Left lung (tissue), 10 donors: ENCODE data around the gene TMEM147. TPM values are rescaled to one million over a fixed set of nuclear protein-coding genes. Genes with fewer than 3 reads are reported as not detected.

Source experiments
- ATAC-seq: fragments of 200-7000 bp; cut with Tn5 transposase; one replicate; pipeline ENCODE4 v1.9.1; 2020; ENCODE audit warnings: moderate library complexity
- DNase-seq, 4 donors: peaks; one replicate each; pipeline ENCODE4 v3.0.0-alpha.2; 2013 to 2020
- H3K27ac ChIP-seq, 2 donors: fragments of 200-600 bp; sonication (generic) in 1 of 2; one replicate each; pipeline versions ENCODE4 v1.5.0 to v1.8.0; 2020 to 2021
- H3K27me3 ChIP-seq, 2 donors: fragments of 200-600 bp; sonication (generic) in 1 of 2; one replicate each; pipeline versions ENCODE4 v1.5.0 to v1.8.0; 2020 to 2021
- H3K36me3 ChIP-seq, 2 donors: fragments of 200-600 bp; sonication (generic) in 1 of 2; one replicate each; pipeline versions ENCODE4 v1.5.0 to v1.8.0; 2020 to 2021
- H3K4me1 ChIP-seq, 2 donors: fragments of 200-600 bp; one replicate each; pipeline ENCODE4 v1.8.0; 2021
- H3K4me3 ChIP-seq, 2 donors: fragments of 200-600 bp; sonication (generic) in 1 of 2; one replicate each; pipeline versions ENCODE4 v1.5.0 to v1.8.0; 2020 to 2021; ENCODE audit warnings: mild to moderate bottlenecking in 1 of 2
- H3K9me3 ChIP-seq, 2 donors: fragments of 200-600 bp; sonication (generic) in 1 of 2; one replicate each; pipeline versions ENCODE4 v1.5.0 to v1.8.0; 2020 to 2021
- CTCF ChIP-seq, 2 donors: fragments of 200-600 bp; sonication (generic) in 1 of 2; IDR thresholded peaks; one replicate each; pipeline versions ENCODE4 v1.5.0 to v1.8.0; 2021; ENCODE audit warnings: antibody characterized with exemption in 2 of 2
- intact Hi-C, 2 donors: fragments of 100-400 bp; cut with DNase I; formaldehyde crosslinking; loops; one replicate each; pipeline versions ENCODE4 v1.11.2 to v1.14.2; 2022
- polyA plus RNA-seq, 6 donors: library from polyadenylated mRNA; unstranded; fragments of 120-200 nt; gene quantifications; one replicate each; pipeline ENCODE4 v1.2.1, GENCODE V29; 2013; ENCODE audit not compliant: insufficient read length in 6 of 6
- total RNA-seq, 2 donors: library from RNA; stranded (reverse); fragmentation: NEBNext Ultra II Directional; extraction: Animal tissue kit (Norgen Biotek cat#: 25700); gene quantifications; one replicate each; pipeline ENCODE4 v1.2.1, GENCODE V29; 2021
- donor health status: DM: no; HTN: yes; CAD: no.
- donor health status: DM: no; HTN: no; CAD: no.

Gene TMEM147
- total and polyA plus RNA-seq, 8 donors, result 52.7 to 112 (median 59.0) TPM

DNA sequence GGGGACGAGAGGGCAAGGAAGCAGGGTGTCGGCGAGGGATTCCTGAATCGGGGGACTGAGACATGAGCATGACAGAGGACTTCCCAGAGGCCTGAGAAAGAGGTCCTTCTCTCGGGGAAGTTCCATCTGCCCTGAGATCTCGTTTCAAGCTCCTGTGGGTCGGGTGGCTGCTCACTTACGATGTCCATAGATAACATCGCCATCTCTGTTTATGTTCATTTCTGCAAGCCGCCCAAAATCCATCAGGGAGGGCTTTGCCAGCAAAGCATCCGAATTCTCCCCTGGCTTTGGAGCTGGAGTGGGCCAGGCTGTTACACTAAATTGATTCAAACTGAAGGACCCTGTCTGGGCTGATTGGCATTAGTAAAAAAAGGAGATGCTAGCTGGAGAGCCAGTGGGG is 37.9 kb upstream of the TMEM147 start:
- Histone ChIP-seq H3K27ac (no peak overlapping the region), H3K4me3 (no peak overlapping the region), H3K4me1 (peaks cover 0 to 7% of the 10 kb centered on the region in 2 donors), H3K9me3 (no peaks in the 10 kb centered on the region), H3K27me3 (peaks cover 4 to 65% of the 10 kb centered on the region in 2 donors), H3K36me3 (no peaks in the 10 kb centered on the region)
- no peak for TF ChIP-seq CTCF (IDR thresholded peaks at IDR 0.05)
- no peak for DNase-seq
- ATAC-seq, result no peak
- intact Hi-C loops, result no loop called here

DNA sequence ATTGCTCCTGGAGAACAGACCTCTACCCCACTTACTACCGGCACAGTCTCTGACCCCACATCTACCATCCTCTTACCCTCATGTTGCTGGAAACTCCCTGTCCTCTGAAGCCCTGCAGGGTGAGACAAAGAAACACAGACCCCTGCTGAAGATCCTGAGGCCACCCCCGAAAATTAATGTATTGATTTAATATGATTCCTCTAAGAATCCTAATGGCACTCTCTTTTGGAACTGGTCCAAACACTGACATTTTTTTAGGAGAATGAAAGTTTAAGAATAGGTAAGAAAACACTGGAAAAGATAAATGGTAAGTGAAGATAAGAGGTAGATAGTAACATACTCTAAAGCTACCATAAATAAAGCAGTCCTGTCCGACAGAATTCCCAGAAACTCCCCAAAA is 37.3 kb upstream of the TMEM147 start:
- DNase-seq, result no peak
- Histone ChIP-seq H3K27me3 (peaks cover 4 to 70% of the 10 kb centered on the region in 2 donors), H3K36me3 (no peaks in the 10 kb centered on the region), H3K4me3 (no peak overlapping the region), H3K9me3 (no peaks in the 10 kb centered on the region), H3K27ac (no peak overlapping the region), H3K4me1 (peaks cover 0 to 7% of the 10 kb centered on the region in 2 donors)
- no peak for ATAC-seq
- intact Hi-C loops, result no loop called here
- TF ChIP-seq CTCF (IDR thresholded peaks at IDR 0.05), result no peak

- ATAC-seq (peak; percentile 84), DNase-seq (peak in 3 of 4 donors; percentile 57 to 90 (median 75))
- intact Hi-C loops, result no loop called here
- TF ChIP-seq CTCF (IDR thresholded peaks at IDR 0.05), result no peak
- Histone ChIP-seq H3K4me1 (peaks cover 0 to 7% of the 10 kb centered on the region in 2 donors), H3K36me3 (no peaks in the 10 kb centered on the region), H3K4me3 (peak overlapping the region; percentile 34 to 39), H3K27me3 (peaks cover 4 to 80% of the 10 kb centered on the region in 2 donors), H3K27ac (peak overlapping the region; percentile 63 to 80), H3K9me3 (no peaks in the 10 kb centered on the region)
Observed at GRCh38 chr19:35509018-35509652, 36.3 kb upstream of the TMEM147 start.

- Histone ChIP-seq H3K27ac (peak overlapping the region; percentile 63 to 80), H3K9me3 (no peaks in the 10 kb centered on the region), H3K4me3 (peak overlapping the region; percentile 34 to 39), H3K27me3 (peaks cover 4 to 83% of the 10 kb centered on the region in 2 donors), H3K36me3 (no peaks in the 10 kb centered on the region), H3K4me1 (peaks cover 0 to 7% of the 10 kb centered on the region in 2 donors)
- ATAC-seq (peak; percentile 93), DNase-seq (peak; percentile 77 to 96 (median 87))
- peak; percentile 95 to 98 for TF ChIP-seq CTCF (IDR thresholded peaks at IDR 0.05)
- intact Hi-C loops, result no loop called here
Observed at GRCh38 chr19:35509861-35510625, 35.4 kb upstream of the TMEM147 start.

DNA sequence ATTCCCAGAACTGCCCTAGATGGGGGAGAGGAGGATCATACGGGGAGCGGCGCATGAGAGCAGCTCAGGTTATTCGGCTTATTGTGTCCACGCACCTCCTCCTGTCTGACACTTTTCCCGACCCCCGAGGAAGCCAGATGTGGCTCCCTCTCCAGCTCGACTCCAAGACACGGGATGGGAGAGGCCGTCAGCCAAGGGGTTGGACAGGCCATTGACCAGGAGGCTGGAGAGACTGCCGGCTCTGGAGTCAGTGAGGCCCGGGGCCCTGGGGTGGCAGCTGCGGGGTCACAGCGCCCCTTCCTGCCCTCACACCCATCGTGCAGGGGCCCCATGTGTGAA is 34.8 kb upstream of the TMEM147 start:
- intact Hi-C loops, result no loop called here
- Histone ChIP-seq H3K27ac (peak overlapping the region in 1 of 2 donors; percentile 80), H3K4me3 (peak overlapping the region in 1 of 2 donors; percentile 39), H3K4me1 (peaks cover 0 to 7% of the 10 kb centered on the region in 2 donors), H3K9me3 (no peaks in the 10 kb centered on the region), H3K27me3 (peaks cover 4 to 81% of the 10 kb centered on the region in 2 donors), H3K36me3 (no peaks in the 10 kb centered on the region)
- TF ChIP-seq CTCF (IDR thresholded peaks at IDR 0.05), result peak in 1 of 2 donors; percentile 18
- DNase-seq, result no peak
- ATAC-seq, result no peak
